H9 (cell line): ENCODE results near the gene TFCP2. TPM values are rescaled to one million over a fixed set of nuclear protein-coding genes. Genes with fewer than 3 reads are reported as not detected.

ENCODE experiments used
- DNase-seq: peaks from one replicate; pipeline ENCODE4 v3.0.0-alpha.2; 2017
- H2AFZ ChIP-seq: one replicate; pipeline ENCODE4 v1.6.1; 2013; ENCODE audit warnings: mild to moderate bottlenecking, low read length, control low read depth, moderate library complexity
- H2AK5ac ChIP-seq: 2 replicates; pipeline ENCODE4 v1.6.1; 2013; ENCODE audit warnings: low read length, control low read depth, mixed read lengths; ENCODE audit not compliant: insufficient read length
- H2BK120ac ChIP-seq: one replicate; pipeline ENCODE4 v1.6.1; 2013; ENCODE audit warnings: low read depth, mild to moderate bottlenecking, low read length, control low read depth, inconsistent platforms; ENCODE audit not compliant: poor library complexity, severe bottlenecking
- H2BK12ac ChIP-seq: 2 replicates; pipeline ENCODE4 v1.6.1; 2013; ENCODE audit warnings: low read length, control low read depth, mixed read lengths, low read depth; ENCODE audit not compliant: insufficient read length
- H2BK15ac ChIP-seq: 2 replicates; pipeline ENCODE4 v1.6.1; 2013; ENCODE audit warnings: low read depth, low read length, control low read depth
- H2BK20ac ChIP-seq: one replicate; pipeline ENCODE4 v1.6.1; 2013; ENCODE audit warnings: low read depth, mild to moderate bottlenecking, low read length, control low read depth, inconsistent platforms; ENCODE audit not compliant: poor library complexity, severe bottlenecking
- H2BK5ac ChIP-seq: 2 replicates; pipeline ENCODE4 v1.6.1; 2013; ENCODE audit warnings: low read length, control low read depth, mixed read lengths; ENCODE audit not compliant: insufficient read length
- H3K14ac ChIP-seq: 2 replicates; pipeline ENCODE4 v1.6.1; 2013; ENCODE audit warnings: low read length, control low read depth; ENCODE audit not compliant: insufficient read depth
- H3K18ac ChIP-seq: 2 replicates; pipeline ENCODE4 v1.6.1; 2013; ENCODE audit warnings: low read depth, mild to moderate bottlenecking, mixed read lengths, low read length, control low read depth; ENCODE audit not compliant: insufficient read length
- H3K23ac ChIP-seq: 2 replicates; pipeline ENCODE4 v1.6.1; 2013; ENCODE audit warnings: low read length, control low read depth, mixed read lengths, low read depth; ENCODE audit not compliant: insufficient read length
- H3K23me2 ChIP-seq: 2 replicates; pipeline ENCODE4 v1.6.1; 2013; ENCODE audit warnings: low read depth, mild to moderate bottlenecking, mixed read lengths, low read length, control low read depth; ENCODE audit not compliant: insufficient read length, poor library complexity, severe bottlenecking
- H3K27ac ChIP-seq: 2 replicates; pipeline ENCODE4 v1.5.1; 2013; ENCODE audit warnings: low read length, control low read depth, mixed read lengths, low read depth; ENCODE audit not compliant: insufficient read length
- H3K27me3 ChIP-seq: 2 replicates; pipeline ENCODE4 v1.6.1; 2013; ENCODE audit warnings: low read length, control low read depth, inconsistent platforms; ENCODE audit not compliant: insufficient read depth
- H3K4ac ChIP-seq: 2 replicates; pipeline ENCODE4 v1.6.1; 2013; ENCODE audit warnings: low read depth, mild to moderate bottlenecking, control low read depth, inconsistent platforms, low read length, moderate library complexity
- H3K4me1 ChIP-seq: 2 replicates; pipeline ENCODE4 v1.6.1; 2013; ENCODE audit warnings: low read length, control low read depth, inconsistent platforms; ENCODE audit not compliant: insufficient read depth
- H3K4me2 ChIP-seq: 2 replicates; pipeline ENCODE4 v1.6.1; 2013; ENCODE audit warnings: low read length, control low read depth, mixed read lengths; ENCODE audit not compliant: insufficient read length, insufficient read depth
- H3K56ac ChIP-seq: 2 replicates; pipeline ENCODE4 v1.6.1; 2013; ENCODE audit warnings: low read depth, mild to moderate bottlenecking, mixed read lengths, low read length, control low read depth; ENCODE audit not compliant: insufficient read length
- H3K79me1 ChIP-seq: 2 replicates; pipeline ENCODE4 v1.6.1; 2013; ENCODE audit warnings: low read depth, mild to moderate bottlenecking, moderate library complexity, low read length, control low read depth, inconsistent platforms; ENCODE audit not compliant: insufficient read depth, poor library complexity, severe bottlenecking
- H3K79me2 ChIP-seq: 2 replicates; pipeline ENCODE4 v1.6.1; 2013; ENCODE audit warnings: low read length, control low read depth, inconsistent platforms; ENCODE audit not compliant: insufficient read depth
- H3K9ac ChIP-seq: 2 replicates; pipeline ENCODE4 v1.6.1; 2013; ENCODE audit warnings: low read length, control low read depth, mixed read lengths; ENCODE audit not compliant: insufficient read length; ENCODE audit errors: extremely low read depth
- H3K9me3 ChIP-seq: one replicate; pipeline ENCODE4 v1.6.1; 2013; ENCODE audit warnings: low read depth, low read length, inconsistent platforms; ENCODE audit not compliant: control insufficient read depth
- H3T11ph ChIP-seq: one replicate; pipeline ENCODE4 v1.6.1; 2013; ENCODE audit warnings: mild to moderate bottlenecking, low read length, control low read depth, inconsistent platforms
- H4K20me1 ChIP-seq: one replicate; pipeline ENCODE4 v1.6.1; 2013; ENCODE audit not compliant: control insufficient read depth, insufficient read length, insufficient read depth
- H4K5ac ChIP-seq: 2 replicates; pipeline ENCODE4 v1.6.1; 2013; ENCODE audit warnings: low read depth, mild to moderate bottlenecking, mixed read lengths, low read length, control low read depth; ENCODE audit not compliant: insufficient read length
- H4K8ac ChIP-seq: replicated peaks from 2 replicates; pipeline ENCODE4 v1.6.1; 2013; ENCODE audit warnings: low read length, control low read depth, mixed read lengths, low read depth; ENCODE audit not compliant: insufficient read length
- H4K91ac ChIP-seq: 2 replicates; pipeline ENCODE4 v1.6.1; 2013; ENCODE audit warnings: low read depth, mild to moderate bottlenecking, moderate library complexity, mixed read lengths, low read length, control low read depth; ENCODE audit not compliant: insufficient read length
- H3K27ac Mint-ChIP-seq, 3 experiments: 2 replicates in 2 of 3; 3 replicates in 1 of 3; pipeline ENCODE4 v1.8.0; 2020 to 2021; ENCODE audit warnings: mixed read lengths in 3 of 3, mild to moderate bottlenecking in 1 of 3, moderate library complexity in 1 of 3
- H3K27me3 Mint-ChIP-seq: 2 replicates; pipeline ENCODE4 v1.8.0; 2021; ENCODE audit warnings: low read depth, mild to moderate bottlenecking, moderate library complexity, mixed read lengths
- H3K36me3 Mint-ChIP-seq, 3 experiments: 2 replicates in 2 of 3; 3 replicates in 1 of 3; pipeline ENCODE4 v1.8.0; 2020 to 2021; ENCODE audit warnings: low read depth in 3 of 3, mixed read lengths in 3 of 3; ENCODE audit not compliant: insufficient read depth in 1 of 3
- H3K4me1 Mint-ChIP-seq, 2 experiments: 2 replicates each; pipeline ENCODE4 v1.8.0; 2020; ENCODE audit warnings: mixed read lengths in 2 of 2
- H3K4me3 Mint-ChIP-seq, 2 experiments: 2 replicates in 1 of 2; 3 replicates in 1 of 2; pipeline ENCODE4 v1.8.0; 2020 to 2021; ENCODE audit warnings: mild to moderate bottlenecking in 2 of 2, mixed read lengths in 2 of 2, moderate library complexity in 1 of 2
- H3K9me3 Mint-ChIP-seq, 2 experiments: 2 replicates in 1 of 2; 3 replicates in 1 of 2; pipeline ENCODE4 v1.8.0; 2020; ENCODE audit warnings: mild to moderate bottlenecking in 2 of 2, mixed read lengths in 2 of 2, moderate library complexity in 1 of 2
- WGBS: extraction: QIAGEN DNeasy Blood & Tissue Kit; methylation state at CpG from one replicate; pipeline ENCODE4 v1.1.7; 2013; ENCODE audit warnings: missing lambda C conversion rate, low lambda C conversion rate, mixed read lengths; ENCODE audit not compliant: insufficient read length; ENCODE audit errors: extremely low coverage; 5-methylcytosine and 5-hydroxymethylcytosine counted together
- total RNA-seq: library from RNA; stranded (reverse); gene quantifications from 2 replicates; pipeline ENCODE4 v1.2.1, GENCODE V29; 2021
- TF ChIP-seq, protein P1 (sequence below): fragments of 200-600 bp; sonication (generic); conservative IDR thresholded peaks from 3 replicates; pipeline ENCODE4 v1.8.0; 2021; ENCODE audit warnings: antibody characterized with exemption, mild to moderate bottlenecking

The TFCP2 gene
- total RNA-seq, 1 experiment from 2014 or later: 27.1 TPM

- H3K4me1 Mint-ChIP-seq: no peaks in the 10 kb centered on the region
- Histone ChIP-seq H4K5ac (no peak overlapping the region), H2AK5ac (no peak overlapping the region), H3K4ac (no peak overlapping the region), H4K20me1 (no peaks in the 10 kb centered on the region), H3K14ac (no peak overlapping the region), H3K9me3 (no peaks in the 10 kb centered on the region), H2BK5ac (no peak overlapping the region), H3K56ac (no peak overlapping the region), H3K4me2 (no peak overlapping the region), H3K27me3 (no peaks in the 10 kb centered on the region), H2BK20ac (no peak overlapping the region), H3K18ac (no peak overlapping the region), H3K79me2 (no peaks in the 10 kb centered on the region), H2BK120ac (no peak overlapping the region), H2BK15ac (no peak overlapping the region), H3K79me1 (no peaks in the 10 kb centered on the region), H3K23me2 (no peaks in the 10 kb centered on the region), H4K8ac (no peak overlapping the region), H2BK12ac (no peak overlapping the region), H4K91ac (no peak overlapping the region), H3K23ac (no peak overlapping the region), H3T11ph (no peak overlapping the region), H3K9ac (no peak overlapping the region), H3K27ac (no peak overlapping the region), H3K4me1 (no peaks in the 10 kb centered on the region), H2AFZ (no peak overlapping the region)
- no peak for DNase-seq
- no peak overlapping the region for H3K4me3 Mint-ChIP-seq
- peak overlapping the region in 2 of 3 experiments; percentile 52 to 68; a peak in 3 of 7 replicates for H3K27ac Mint-ChIP-seq
- no peaks in the 10 kb centered on the region for H3K27me3 Mint-ChIP-seq
- TF ChIP-seq, protein P1, sequence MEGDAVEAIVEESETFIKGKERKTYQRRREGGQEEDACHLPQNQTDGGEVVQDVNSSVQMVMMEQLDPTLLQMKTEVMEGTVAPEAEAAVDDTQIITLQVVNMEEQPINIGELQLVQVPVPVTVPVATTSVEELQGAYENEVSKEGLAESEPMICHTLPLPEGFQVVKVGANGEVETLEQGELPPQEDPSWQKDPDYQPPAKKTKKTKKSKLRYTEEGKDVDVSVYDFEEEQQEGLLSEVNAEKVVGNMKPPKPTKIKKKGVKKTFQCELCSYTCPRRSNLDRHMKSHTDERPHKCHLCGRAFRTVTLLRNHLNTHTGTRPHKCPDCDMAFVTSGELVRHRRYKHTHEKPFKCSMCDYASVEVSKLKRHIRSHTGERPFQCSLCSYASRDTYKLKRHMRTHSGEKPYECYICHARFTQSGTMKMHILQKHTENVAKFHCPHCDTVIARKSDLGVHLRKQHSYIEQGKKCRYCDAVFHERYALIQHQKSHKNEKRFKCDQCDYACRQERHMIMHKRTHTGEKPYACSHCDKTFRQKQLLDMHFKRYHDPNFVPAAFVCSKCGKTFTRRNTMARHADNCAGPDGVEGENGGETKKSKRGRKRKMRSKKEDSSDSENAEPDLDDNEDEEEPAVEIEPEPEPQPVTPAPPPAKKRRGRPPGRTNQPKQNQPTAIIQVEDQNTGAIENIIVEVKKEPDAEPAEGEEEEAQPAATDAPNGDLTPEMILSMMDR: no peak
- WGBS: no CpG with 5 or more reads among the region's 7 CpGs
- H3K9me3 Mint-ChIP-seq: no peaks in the 10 kb centered on the region
- peaks cover 0 to 17% (median 4%) of the 10 kb centered on the region in 3 experiments; a peak in 5 of 7 replicates for H3K36me3 Mint-ChIP-seq
These were observed 35.2 kb upstream of the TFCP2 start for GRCh38 chr12:51208016-51208660.
